Body of pancreas (tissue), 4 donors: ENCODE results near the gene SPINK9. TPM values are rescaled to one million over a fixed set of nuclear protein-coding genes. Genes with fewer than 3 reads are reported as not detected.

Experiments
- ATAC-seq: fragments of 150-250 bp; one replicate; pipeline ENCODE4 v1.9.1; 2016
- DNase-seq, 4 donors: peaks; one replicate each; pipeline ENCODE4 v3.0.0-alpha.2; 2019
- H3K27ac ChIP-seq, 4 donors: fragments of 200-600 bp; sonication (generic); 1 replicate in 3 of 4; 2 replicates in 1 of 4; pipeline versions ENCODE4 v1.5.1 to v1.6.1; 2016 to 2019; ENCODE audit warnings: mild to moderate bottlenecking in 1 of 4, mixed read lengths in 1 of 4, moderate library complexity in 1 of 4
- H3K27me3 ChIP-seq, 2 donors: fragments of 200-600 bp; sonication (generic); one replicate each; pipeline ENCODE4 v1.6.0; 2016; ENCODE audit warnings: mild to moderate bottlenecking in 1 of 2
- H3K36me3 ChIP-seq, 2 donors: fragments of 200-600 bp; sonication (generic); replicated peaks in 1 of 2; 2 replicates each; pipeline ENCODE4 v1.5.1; 2016; ENCODE audit warnings: low read depth in 2 of 2; ENCODE audit not compliant: insufficient read depth in 1 of 2
- H3K4me1 ChIP-seq: fragments of 200-600 bp; sonication (generic); one replicate; pipeline ENCODE4 v1.6.0; 2016
- H3K4me3 ChIP-seq, 2 donors: fragments of 200-600 bp; sonication (generic); 1 replicate in 1 of 2; 2 replicates in 1 of 2; pipeline ENCODE4 v1.5.1; 2016 to 2019
- H3K9me3 ChIP-seq, 3 donors: fragments of 200-600 bp; sonication (generic); 1 replicate in 2 of 3; 2 replicates in 1 of 3; pipeline ENCODE4 v1.5.1; 2016
- CTCF ChIP-seq, 7 experiments: fragments of 450-650 bp in 4 of 7; fragments of 200-600 bp in 3 of 7; sonication (generic) in 3 of 7; IDR thresholded peaks; one replicate each; pipeline ENCODE4 v1.5.1; 2016 to 2019; ENCODE audit warnings: antibody characterized with exemption in 7 of 7
- POLR2A ChIP-seq, 3 donors: fragments of 450-650 bp; IDR thresholded peaks; one replicate each; pipeline ENCODE4 v1.6.1; 2016; ENCODE audit warnings: antibody characterized with exemption in 3 of 3, mild to moderate bottlenecking in 2 of 3
- WGBS, 2 donors: methylation state at CpG; one replicate each; pipeline ENCODE4 v1.1.5; 2017; 5-methylcytosine and 5-hydroxymethylcytosine counted together
- intact Hi-C: fragments of 100-400 bp; cut with DNase I; formaldehyde crosslinking; loops from one replicate; pipeline ENCODE4 v1.15.1; 2023
- total RNA-seq, 2 donors: library from RNA; depleted of rRNA; stranded (reverse); fragments of >200 nt; gene quantifications; one replicate each; pipeline ENCODE4 v1.1.0, GENCODE V29; 2016

The SPINK9 gene
- total RNA-seq, result not detected

- TF ChIP-seq POLR2A (IDR thresholded peaks at IDR 0.05), result no peak
- no peak for TF ChIP-seq CTCF (IDR thresholded peaks at IDR 0.05)
- intact Hi-C loops, result no loop called here
- Histone ChIP-seq H3K9me3 (peaks cover 0 to 3% (median 0%) of the 10 kb centered on the region in 3 donors), H3K4me3 (no peak within 1 kb of the TSS), H3K27me3 (no peaks in the 10 kb centered on the region), H3K36me3 (no peaks in the 10 kb centered on the region), H3K27ac (no peak within 1 kb of the TSS), H3K4me1 (no peaks in the 10 kb centered on the region)
- ATAC-seq (no peak), DNase-seq (no peak)
- WGBS, 2 donors, result 87 to 91% methylated on average over 3 of the region's 3 CpGs
Measured at GRCh38 chr5:148335259-148335658, at the start of gene SPINK9. Gene SPINK9, plus strand, starts transcription at chr5:148335559. Its CDS starts 55 bp downstream, at chr5:148335614.

GRCh38 chr5:148290271-148291195, 44.8 kb upstream of the SPINK9 start:
- DNase-seq (no peak), ATAC-seq (no peak)
- no peaks in the 10 kb centered on the region for H3K9me3 ChIP-seq
- TF ChIP-seq CTCF (IDR thresholded peaks at IDR 0.05), result peak; percentile 10 to 45 (median 37)
- TF ChIP-seq POLR2A (IDR thresholded peaks at IDR 0.05), result no peak
- no peaks in the 10 kb centered on the region for H3K36me3 ChIP-seq
- no peaks in the 10 kb centered on the region for H3K27me3 ChIP-seq
- intact Hi-C loops, result no loop called here
- WGBS, 2 donors, result 63 to 67% methylated on average over 6 of the region's 6 CpGs
- no peaks in the 10 kb centered on the region for H3K4me1 ChIP-seq
- H3K27ac ChIP-seq, result no peak overlapping the region
- H3K4me3 ChIP-seq, result no peak overlapping the region

GRCh38 chr5:148297731-148298130, 37.6 kb upstream of the SPINK9 start:
- TF ChIP-seq CTCF (IDR thresholded peaks at IDR 0.05) (no peak), POLR2A (IDR thresholded peaks at IDR 0.05) (no peak)
- H3K36me3 ChIP-seq, result no peaks in the 10 kb centered on the region
- ATAC-seq (no peak), DNase-seq (no peak)
- no peak overlapping the region for H3K27ac ChIP-seq
- H3K4me1 ChIP-seq, result no peaks in the 10 kb centered on the region
- 83 to 86% methylated on average over 4 of the region's 4 CpGs for WGBS, 2 donors
- intact Hi-C loops, result no loop called here
- no peaks in the 10 kb centered on the region for H3K9me3 ChIP-seq
- H3K4me3 ChIP-seq, result no peak overlapping the region
- H3K27me3 ChIP-seq, result no peaks in the 10 kb centered on the region

GRCh38 chr5:148306446-148306845, 28.9 kb upstream of the SPINK9 start:
- Histone ChIP-seq H3K4me3 (no peak overlapping the region), H3K36me3 (no peaks in the 10 kb centered on the region), H3K4me1 (no peaks in the 10 kb centered on the region), H3K27ac (no peak overlapping the region), H3K9me3 (no peaks in the 10 kb centered on the region), H3K27me3 (no peaks in the 10 kb centered on the region)
- DNase-seq (no peak), ATAC-seq (no peak)
- intact Hi-C loops, result no loop called here
- TF ChIP-seq POLR2A (IDR thresholded peaks at IDR 0.05) (no peak), CTCF (IDR thresholded peaks at IDR 0.05) (no peak)
- 69 to 73% methylated on average over 1 of the region's 1 CpG for WGBS, 2 donors
